ENCODE data around the gene ARID1A.

Gene ARID1A

GRCh38 chr1:26747048-26747447, 51.2 kb downstream of the ARID1A start:
- Histone ChIP-seq H3K27ac (ENCODE audit: low read depth, low read length) (no peak overlapping the region), H3K4me3 (ENCODE audit: low read depth, low read length) (no peak overlapping the region), H3K4me1 (ENCODE audit: control insufficient read depth, insufficient read depth, low read length) (peaks cover 3% of the 10 kb centered on the region; the same call in 1 of the 2 replicates), H3K9me3 (ENCODE audit: control insufficient read depth, insufficient read depth, low read depth, low read length) (no peaks in the 10 kb centered on the region), H3K9ac (ENCODE audit: low read length) (no peak overlapping the region), H3K27me3 (ENCODE audit: control insufficient read depth, insufficient read depth, low read length) (no peaks in the 10 kb centered on the region), H3K36me3 (ENCODE audit: control insufficient read depth, insufficient read depth, low read length) (peaks cover 84% of the 10 kb centered on the region)

GRCh38 chr1:26748351-26748750, 52.5 kb downstream of the ARID1A start:
- Histone ChIP-seq H3K4me1 (ENCODE audit: control insufficient read depth, insufficient read depth, low read length) (peaks cover 3% of the 10 kb centered on the region; the same call in 1 of the 2 replicates), H3K9me3 (ENCODE audit: control insufficient read depth, insufficient read depth, low read depth, low read length) (no peaks in the 10 kb centered on the region), H3K4me3 (ENCODE audit: low read depth, low read length) (no peak overlapping the region), H3K36me3 (ENCODE audit: control insufficient read depth, insufficient read depth, low read length) (peaks cover 84% of the 10 kb centered on the region), H3K27ac (ENCODE audit: low read depth, low read length) (no peak overlapping the region), H3K27me3 (ENCODE audit: control insufficient read depth, insufficient read depth, low read length) (no peaks in the 10 kb centered on the region), H3K9ac (ENCODE audit: low read length) (no peak overlapping the region)

- no peak overlapping the region for H3K4me3 ChIP-seq (ENCODE audit: low read depth, low read length)
- H3K4me1 ChIP-seq (ENCODE audit: control insufficient read depth, insufficient read depth, low read length): peaks cover under 1% of the 10 kb centered on the region; the same call in 1 of the 2 replicates
- H3K9ac ChIP-seq (ENCODE audit: low read length): no peak overlapping the region
- no peaks in the 10 kb centered on the region for H3K9me3 ChIP-seq (ENCODE audit: control insufficient read depth, insufficient read depth, low read depth, low read length)
- H3K36me3 ChIP-seq (ENCODE audit: control insufficient read depth, insufficient read depth, low read length): peaks cover 87% of the 10 kb centered on the region
- H3K27ac ChIP-seq (ENCODE audit: low read depth, low read length): no peak overlapping the region
- no peaks in the 10 kb centered on the region for H3K27me3 ChIP-seq (ENCODE audit: control insufficient read depth, insufficient read depth, low read length)
Measured at GRCh38 chr1:26749458-26749857, 53.6 kb downstream of the ARID1A start.

- H3K9me3 ChIP-seq (ENCODE audit: control insufficient read depth, insufficient read depth, low read depth, low read length): no peaks in the 10 kb centered on the region
- H3K27ac ChIP-seq (ENCODE audit: low read depth, low read length): no peak overlapping the region
- no peak overlapping the region for H3K4me3 ChIP-seq (ENCODE audit: low read depth, low read length)
- H3K36me3 ChIP-seq (ENCODE audit: control insufficient read depth, insufficient read depth, low read length): peaks cover 87% of the 10 kb centered on the region
- H3K27me3 ChIP-seq (ENCODE audit: control insufficient read depth, insufficient read depth, low read length): no peaks in the 10 kb centered on the region
- H3K9ac ChIP-seq (ENCODE audit: low read length): no peak overlapping the region
- H3K4me1 ChIP-seq (ENCODE audit: control insufficient read depth, insufficient read depth, low read length): no peaks in the 10 kb centered on the region
Measured at GRCh38 chr1:26750428-26750827, 54.6 kb downstream of the ARID1A start.

- Histone ChIP-seq H3K4me3 (ENCODE audit: low read depth, low read length) (no peak overlapping the region), H3K36me3 (ENCODE audit: control insufficient read depth, insufficient read depth, low read length) (peaks cover 80% of the 10 kb centered on the region), H3K27ac (ENCODE audit: low read depth, low read length) (no peak overlapping the region), H3K9me3 (ENCODE audit: control insufficient read depth, insufficient read depth, low read depth, low read length) (no peaks in the 10 kb centered on the region), H3K9ac (ENCODE audit: low read length) (no peak overlapping the region), H3K27me3 (ENCODE audit: control insufficient read depth, insufficient read depth, low read length) (no peaks in the 10 kb centered on the region), H3K4me1 (ENCODE audit: control insufficient read depth, insufficient read depth, low read length) (no peaks in the 10 kb centered on the region)
Measured at GRCh38 chr1:26752519-26752918, 56.7 kb downstream of the ARID1A start.

GRCh38 chr1:26754086-26754874, 58.5 kb downstream of the ARID1A start:
- no peaks in the 10 kb centered on the region for H3K4me1 ChIP-seq (ENCODE audit: control insufficient read depth, insufficient read depth, low read length)
- peaks cover 89% of the 10 kb centered on the region for H3K36me3 ChIP-seq (ENCODE audit: control insufficient read depth, insufficient read depth, low read length)
- H3K9ac ChIP-seq (ENCODE audit: low read length): no peak overlapping the region
- H3K27me3 ChIP-seq (ENCODE audit: control insufficient read depth, insufficient read depth, low read length): no peaks in the 10 kb centered on the region
- H3K9me3 ChIP-seq (ENCODE audit: control insufficient read depth, insufficient read depth, low read depth, low read length): no peaks in the 10 kb centered on the region
- no peak overlapping the region for H3K4me3 ChIP-seq (ENCODE audit: low read depth, low read length)
- no peak overlapping the region for H3K27ac ChIP-seq (ENCODE audit: low read depth, low read length)

GRCh38 chr1:26758358-26758757, 62.5 kb downstream of the ARID1A start:
- H3K4me1 ChIP-seq (ENCODE audit: control insufficient read depth, insufficient read depth, low read length): no peaks in the 10 kb centered on the region
- H3K36me3 ChIP-seq (ENCODE audit: control insufficient read depth, insufficient read depth, low read length): peaks cover 91% of the 10 kb centered on the region
- no peaks in the 10 kb centered on the region for H3K9me3 ChIP-seq (ENCODE audit: control insufficient read depth, insufficient read depth, low read depth, low read length)
- H3K9ac ChIP-seq (ENCODE audit: low read length): no peak overlapping the region
- H3K4me3 ChIP-seq (ENCODE audit: low read depth, low read length): no peak overlapping the region
- H3K27me3 ChIP-seq (ENCODE audit: control insufficient read depth, insufficient read depth, low read length): no peaks in the 10 kb centered on the region
- H3K27ac ChIP-seq (ENCODE audit: low read depth, low read length): no peak overlapping the region

- Histone ChIP-seq H3K36me3 (ENCODE audit: control insufficient read depth, insufficient read depth, low read length) (peaks cover 91% of the 10 kb centered on the region), H3K27ac (ENCODE audit: low read depth, low read length) (no peak overlapping the region), H3K4me3 (ENCODE audit: low read depth, low read length) (no peak overlapping the region), H3K9ac (ENCODE audit: low read length) (no peak overlapping the region), H3K4me1 (ENCODE audit: control insufficient read depth, insufficient read depth, low read length) (no peaks in the 10 kb centered on the region), H3K9me3 (ENCODE audit: control insufficient read depth, insufficient read depth, low read depth, low read length) (no peaks in the 10 kb centered on the region), H3K27me3 (ENCODE audit: control insufficient read depth, insufficient read depth, low read length) (no peaks in the 10 kb centered on the region)
Measured at GRCh38 chr1:26759531-26759930, 63.7 kb downstream of the ARID1A start.

GRCh38 chr1:26761217-26761616, 65.4 kb downstream of the ARID1A start:
- H3K27ac ChIP-seq (ENCODE audit: low read depth, low read length): no peak overlapping the region
- H3K9ac ChIP-seq (ENCODE audit: low read length): no peak overlapping the region
- H3K27me3 ChIP-seq (ENCODE audit: control insufficient read depth, insufficient read depth, low read length): no peaks in the 10 kb centered on the region
- H3K4me1 ChIP-seq (ENCODE audit: control insufficient read depth, insufficient read depth, low read length): no peaks in the 10 kb centered on the region
- H3K4me3 ChIP-seq (ENCODE audit: low read depth, low read length): no peak overlapping the region
- peaks cover 94% of the 10 kb centered on the region for H3K36me3 ChIP-seq (ENCODE audit: control insufficient read depth, insufficient read depth, low read length)
- H3K9me3 ChIP-seq (ENCODE audit: control insufficient read depth, insufficient read depth, low read depth, low read length): no peaks in the 10 kb centered on the region

- H3K27me3 ChIP-seq (ENCODE audit: control insufficient read depth, insufficient read depth, low read length): no peaks in the 10 kb centered on the region
- peaks cover 96% of the 10 kb centered on the region for H3K36me3 ChIP-seq (ENCODE audit: control insufficient read depth, insufficient read depth, low read length)
- no peak overlapping the region for H3K27ac ChIP-seq (ENCODE audit: low read depth, low read length)
- no peak overlapping the region for H3K9ac ChIP-seq (ENCODE audit: low read length)
- H3K9me3 ChIP-seq (ENCODE audit: control insufficient read depth, insufficient read depth, low read depth, low read length): no peaks in the 10 kb centered on the region
- H3K4me3 ChIP-seq (ENCODE audit: low read depth, low read length): no peak overlapping the region
- H3K4me1 ChIP-seq (ENCODE audit: control insufficient read depth, insufficient read depth, low read length): no peaks in the 10 kb centered on the region; the same call in 1 of the 2 replicates
Measured at GRCh38 chr1:26767714-26768113, 71.9 kb downstream of the ARID1A start.

GRCh38 chr1:26768755-26769154, 72.9 kb downstream of the ARID1A start:
- no peak overlapping the region for H3K9ac ChIP-seq (ENCODE audit: low read length)
- H3K9me3 ChIP-seq (ENCODE audit: control insufficient read depth, insufficient read depth, low read depth, low read length): no peaks in the 10 kb centered on the region
- no peak overlapping the region for H3K4me3 ChIP-seq (ENCODE audit: low read depth, low read length)
- no peak overlapping the region for H3K27ac ChIP-seq (ENCODE audit: low read depth, low read length)
- H3K27me3 ChIP-seq (ENCODE audit: control insufficient read depth, insufficient read depth, low read length): no peaks in the 10 kb centered on the region
- H3K36me3 ChIP-seq (ENCODE audit: control insufficient read depth, insufficient read depth, low read length): peaks cover 96% of the 10 kb centered on the region
- H3K4me1 ChIP-seq (ENCODE audit: control insufficient read depth, insufficient read depth, low read length): no peaks in the 10 kb centered on the region; the same call in 1 of the 2 replicates
